HCT116 (cell line): Measurements from ENCODE around the gene DGKG. TPM values are rescaled to one million over a fixed set of nuclear protein-coding genes. Genes with fewer than 3 reads are reported as not detected.

ENCODE experiments used
- ATAC-seq: fragments of 200-7000 bp; cut with Tn5 transposase; 2 replicates; pipeline ENCODE4 v1.9.1; 2020; ENCODE audit warnings: mild to moderate bottlenecking, moderate library complexity
- BruUV-seq: library from RNA; stranded (reverse); fragments of 400-500 nt; replicated peaks from 2 replicates; lab custom pipeline; 2021; lab: Mats Ljungman, UMichigan
- CTCF ChIA-PET: fragments of 300-600 bp; sonication (Branson Sonifier 250); formaldehyde crosslinking; loops from one replicate; lab custom pipeline; 2021; ENCODE audit warnings: antibody characterized with exemption; lab: Charles Lee
- POLR2A ChIA-PET: fragments of 300-600, 350-600 bp; sonication (Branson Sonifier 250); formaldehyde crosslinking; loops from one replicate; lab custom pipeline; 2021; ENCODE audit warnings: antibody characterized with exemption; lab: Charles Lee
- RAD21 ChIA-PET, 2 experiments: fragments of 300-600 bp; sonication (Branson Sonifier 250); formaldehyde crosslinking; loops; one replicate each; lab custom pipeline; 2023; ENCODE audit warnings: low total read pairs in 2 of 2; ENCODE audit not compliant: uncharacterized antibody in 2 of 2, unreplicated experiment in 2 of 2, low non-redundant PET in 1 of 2; lab: Charles Lee
- DNase-seq: peaks from one replicate; pipeline ENCODE4 v3.0.0-alpha.2; 2010; ENCODE audit warnings: low read depth, low spot score
- H2AFZ ChIP-seq: fragments of 200-600 bp; shearing (Covaris generic), sonication (generic); 2 replicates; pipeline ENCODE4 v1.6.1; 2017; ENCODE audit warnings: low read depth, mixed run types, mixed read lengths, antibody characterized with exemption, low read length; ENCODE audit not compliant: poor library complexity, severe bottlenecking
- H3K27ac ChIP-seq: 2 replicates; pipeline ENCODE4 v1.5.1; 2012; ENCODE audit warnings: low read depth, low read length
- H3K27me3 ChIP-seq: fragments of 200-600 bp; sonication (generic); 2 replicates; pipeline ENCODE4 v1.6.1; 2016; ENCODE audit warnings: mixed run types, low read length, mixed read lengths; ENCODE audit not compliant: insufficient read depth
- H3K36me3 ChIP-seq, 2 experiments: fragments of 200-500 bp in 1 of 2; fragments of 200-600 bp in 1 of 2; sonication (Bioruptor generic) in 1 of 2; sonication (generic) in 1 of 2; 2 replicates each; pipeline versions ENCODE4 v1.5.1 to v1.6.1; 2014 to 2016; ENCODE audit warnings: low read length in 2 of 2, inconsistent platforms in 1 of 2, mixed read lengths in 1 of 2, mixed run types in 1 of 2; ENCODE audit not compliant: insufficient read depth in 2 of 2, control insufficient read depth in 1 of 2
- H3K4me1 ChIP-seq, 2 experiments: fragments of 200-600 bp in 1 of 2; sonication (generic) in 1 of 2; 2 replicates each; pipeline versions ENCODE4 v1.5.1 to v1.6.1; 2012 to 2017; ENCODE audit warnings: low read length in 2 of 2, inconsistent platforms in 1 of 2, mild to moderate bottlenecking in 1 of 2, mixed read lengths in 1 of 2, mixed run types in 1 of 2, moderate library complexity in 1 of 2; ENCODE audit not compliant: insufficient read depth in 2 of 2, control insufficient read depth in 1 of 2
- H3K4me2 ChIP-seq: fragments of 200-600 bp; sonication (generic); 2 replicates; pipeline ENCODE4 v1.6.1; 2017; ENCODE audit warnings: mixed run types, low read length, mixed read lengths
- H3K4me3 ChIP-seq, 2 experiments: fragments of 200-600 bp in 1 of 2; sonication (generic) in 1 of 2; replicated peaks in 1 of 2; 2 replicates each; pipeline ENCODE4 v1.5.1; 2011 to 2016; ENCODE audit warnings: low read length in 2 of 2, control low read depth in 1 of 2, low read depth in 1 of 2, mild to moderate bottlenecking in 1 of 2, mixed read lengths in 1 of 2, mixed run types in 1 of 2
- H3K79me2 ChIP-seq: fragments of 200-600 bp; sonication (generic); 2 replicates; pipeline ENCODE4 v1.6.1; 2017; ENCODE audit warnings: mild to moderate bottlenecking, mixed run types, low read length, moderate library complexity, mixed read lengths; ENCODE audit not compliant: insufficient read depth
- H3K9ac ChIP-seq: fragments of 200-600 bp; sonication (generic); 2 replicates; pipeline ENCODE4 v1.6.1; 2016; ENCODE audit warnings: low read length, mixed read lengths
- H3K9me2 ChIP-seq: fragments of 200-600 bp; sonication (generic), shearing (Covaris generic); 2 replicates; pipeline ENCODE4 v1.6.1; 2017; ENCODE audit warnings: mixed run types, mild to moderate bottlenecking, moderate library complexity; ENCODE audit not compliant: insufficient read depth
- H3K9me3 ChIP-seq, 2 experiments: fragments of 200-500 bp in 1 of 2; fragments of 200-600 bp in 1 of 2; sonication (Bioruptor generic) in 1 of 2; sonication (generic) in 1 of 2; 2 replicates each; pipeline ENCODE4 v1.6.1; 2014 to 2017; ENCODE audit warnings: low read length in 2 of 2, mixed read lengths in 2 of 2, inconsistent platforms in 1 of 2, low read depth in 1 of 2, mild to moderate bottlenecking in 1 of 2, mixed run types in 1 of 2, moderate library complexity in 1 of 2; ENCODE audit not compliant: control insufficient read depth in 1 of 2, insufficient read depth in 1 of 2
- H4K20me1 ChIP-seq: fragments of 200-600 bp; sonication (generic), shearing (Covaris generic); 2 replicates; pipeline ENCODE4 v1.6.1; 2017; ENCODE audit warnings: mixed run types, mild to moderate bottlenecking, moderate library complexity; ENCODE audit not compliant: insufficient read depth
- CTCF ChIP-seq, 3 experiments: fragments of 200-600 bp in 1 of 3; sonication (generic) in 1 of 3; IDR thresholded peaks in 2 of 3; conservative IDR thresholded peaks in 1 of 3; 2 replicates each; pipeline ENCODE4 v1.5.1; 2012 to 2017; ENCODE audit warnings: low read depth in 2 of 3, low read length in 2 of 3, antibody characterized with exemption in 1 of 3, borderline replicate concordance in 1 of 3, control low read depth in 1 of 3, mild to moderate bottlenecking in 1 of 3, mixed read lengths in 1 of 3, mixed run types in 1 of 3, moderate library complexity in 1 of 3; ENCODE audit not compliant: insufficient read depth in 1 of 3
- ELF1 ChIP-seq: IDR thresholded peaks from 2 replicates; pipeline ENCODE4 v1.6.1; 2012; ENCODE audit warnings: low read depth, borderline replicate concordance
- FOSL1 ChIP-seq: IDR thresholded peaks from 2 replicates; pipeline ENCODE4 v1.6.1; 2012; ENCODE audit warnings: low read depth
- POLR2AphosphoS5 ChIP-seq: IDR thresholded peaks from 2 replicates; pipeline ENCODE4 v1.6.1; 2011; ENCODE audit warnings: mild to moderate bottlenecking, low read depth, low read length, moderate library complexity
- SRF ChIP-seq: IDR thresholded peaks from 2 replicates; pipeline ENCODE4 v1.6.1; 2012; ENCODE audit warnings: low read depth
- ZBTB33 ChIP-seq: IDR thresholded peaks from 2 replicates; pipeline ENCODE4 v1.6.1; 2011; ENCODE audit warnings: mild to moderate bottlenecking, low read length, moderate library complexity; ENCODE audit not compliant: insufficient replicate concordance; ENCODE audit errors: extremely low read depth
- ZFX ChIP-seq: fragments of 450-650 bp; IDR thresholded peaks from 2 replicates; pipeline ENCODE4 v1.6.1; 2017
- ZNF274 ChIP-seq: fragments of 200-500 bp; sonication (Bioruptor generic); IDR thresholded peaks from 2 replicates; pipeline ENCODE4 v1.6.1; 2014; ENCODE audit warnings: mild to moderate bottlenecking, low read depth, low read length, inconsistent platforms
- intact Hi-C: fragments of 100-400 bp; cut with micrococcal nuclease; formaldehyde crosslinking; loops from 2 replicates; pipeline ENCODE4 v1.10.0; 2022
- total RNA-seq: library from RNA; stranded (reverse); gene quantifications from one replicate; pipeline ENCODE4 v1.2.1, GENCODE V29; 2021; ENCODE audit not compliant: unreplicated experiment

DGKG gene
- total RNA-seq, 1 experiment from 2014 or later = 4.8 TPM

- no TSS peak for BruUV-seq
- H3K9me2 ChIP-seq = no peaks in the 10 kb centered on the region
- DNase-seq (no peak), ATAC-seq (no peak)
- H3K9me3 ChIP-seq = no peaks in the 10 kb centered on the region
- intact Hi-C loops = no loop called here
- no peaks in the 10 kb centered on the region for H3K79me2 ChIP-seq
- ChIA-PET CTCF (no interaction called here), POLR2A (no interaction called here), RAD21 (no interaction called here)
- no peaks in the 10 kb centered on the region for H4K20me1 ChIP-seq
- peaks cover 0 to under 1% of the 10 kb centered on the region in 2 experiments; a peak in 2 of 4 replicates for H3K4me1 ChIP-seq
- H3K27ac ChIP-seq = no peak overlapping the region
- H2AFZ ChIP-seq = no peak overlapping the region
- no peak overlapping the region for H3K9ac ChIP-seq
- no peak overlapping the region for H3K4me3 ChIP-seq
- no peaks in the 10 kb centered on the region for H3K36me3 ChIP-seq
- TF ChIP-seq ZFX = no peak
- TF ChIP-seq POLR2AphosphoS5 = no peak
- TF ChIP-seq ZBTB33 = no peak
- no peak for TF ChIP-seq FOSL1
- TF ChIP-seq ELF1 = no peak
- TF ChIP-seq CTCF (IDR thresholded peaks at IDR 0.05 in 2 of 3, conservative IDR thresholded peaks at IDR 0.05 in 1 of 3; ENCODE audit: borderline replicate concordance in 1 of 3, insufficient read depth in 1 of 3, low read depth in 2 of 3, low read length in 2 of 3) = no peak
- no peak for TF ChIP-seq ZNF274
- no peak for TF ChIP-seq SRF
- TF ChIP-seq, all 23 proteins: peak for 0
- H3K4me2 ChIP-seq = no peak overlapping the region
- no peaks in the 10 kb centered on the region for H3K27me3 ChIP-seq
Observed at GRCh38 chr3:186236357-186237020, 125.5 kb downstream of the DGKG start.
